Fibroblast of lung (primary cell): Measurements from ENCODE around the gene JAGN1.

Experiments used
- EZH2 ChIP-seq: IDR thresholded peaks from 2 replicates; pipeline ENCODE4 v1.5.1; 2012; ENCODE audit warnings: low read length, control low read depth, mild to moderate bottlenecking; ENCODE audit errors: missing control alignments
- TF ChIP-seq, protein P1 (sequence below), 2 donors: IDR thresholded peaks in 1 of 2; conservative IDR thresholded peaks in 1 of 2; 1 replicate in 1 of 2; 2 replicates in 1 of 2; pipeline ENCODE4 v1.5.1; 2011 to 2012; ENCODE audit warnings: low read length in 2 of 2, control low read depth in 1 of 2, inconsistent platforms in 1 of 2, low read depth in 1 of 2, mild to moderate bottlenecking in 1 of 2

DNA sequence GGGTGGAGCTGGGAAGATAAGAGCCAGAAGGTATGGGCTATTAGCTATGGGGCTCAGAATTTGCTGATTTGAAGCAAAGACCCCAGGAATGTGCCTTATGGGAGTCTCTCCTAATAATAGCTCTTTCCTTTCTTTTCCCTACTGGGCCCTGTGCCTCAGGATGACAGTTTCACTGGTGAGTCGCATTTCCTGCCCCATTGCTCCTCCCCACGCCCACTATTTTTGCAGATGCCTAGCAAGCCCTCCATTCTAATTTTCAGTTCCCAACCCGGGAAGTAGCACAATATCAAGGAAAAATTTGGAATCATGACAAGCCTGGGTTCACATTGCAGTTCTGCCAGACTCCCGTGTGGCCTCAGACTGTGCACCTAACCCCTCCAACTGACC, 12.8 kb downstream of the JAGN1 start:
- TF ChIP-seq, protein P1, sequence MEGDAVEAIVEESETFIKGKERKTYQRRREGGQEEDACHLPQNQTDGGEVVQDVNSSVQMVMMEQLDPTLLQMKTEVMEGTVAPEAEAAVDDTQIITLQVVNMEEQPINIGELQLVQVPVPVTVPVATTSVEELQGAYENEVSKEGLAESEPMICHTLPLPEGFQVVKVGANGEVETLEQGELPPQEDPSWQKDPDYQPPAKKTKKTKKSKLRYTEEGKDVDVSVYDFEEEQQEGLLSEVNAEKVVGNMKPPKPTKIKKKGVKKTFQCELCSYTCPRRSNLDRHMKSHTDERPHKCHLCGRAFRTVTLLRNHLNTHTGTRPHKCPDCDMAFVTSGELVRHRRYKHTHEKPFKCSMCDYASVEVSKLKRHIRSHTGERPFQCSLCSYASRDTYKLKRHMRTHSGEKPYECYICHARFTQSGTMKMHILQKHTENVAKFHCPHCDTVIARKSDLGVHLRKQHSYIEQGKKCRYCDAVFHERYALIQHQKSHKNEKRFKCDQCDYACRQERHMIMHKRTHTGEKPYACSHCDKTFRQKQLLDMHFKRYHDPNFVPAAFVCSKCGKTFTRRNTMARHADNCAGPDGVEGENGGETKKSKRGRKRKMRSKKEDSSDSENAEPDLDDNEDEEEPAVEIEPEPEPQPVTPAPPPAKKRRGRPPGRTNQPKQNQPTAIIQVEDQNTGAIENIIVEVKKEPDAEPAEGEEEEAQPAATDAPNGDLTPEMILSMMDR (conservative IDR thresholded peaks at IDR 0.05 in 1 of 2, IDR thresholded peaks at IDR 0.05 in 1 of 2; ENCODE audit: low read depth in 1 of 2, low read length in 2 of 2) = no peak
- no peak for TF ChIP-seq EZH2
